K562 (cell line): ENCODE results near the gene ZCCHC3. TPM values are rescaled to one million over a fixed set of nuclear protein-coding genes. Genes with fewer than 3 reads are reported as not detected.

ENCODE experiments used
- AFF1 ChIP-seq, 2 experiments: fragments of 450-650 bp; IDR thresholded peaks; 2 replicates each; pipeline ENCODE4 v1.6.1; 2018; ENCODE audit warnings: mild to moderate bottlenecking in 2 of 2, low read depth in 1 of 2; ENCODE audit not compliant: partially characterized antibody in 2 of 2
- ARNT ChIP-seq, 2 experiments: fragments of 450-650 bp; IDR thresholded peaks; 2 replicates each; pipeline ENCODE4 v1.6.1; 2016; ENCODE audit warnings: mild to moderate bottlenecking in 1 of 2
- E2F6 ChIP-seq, 2 experiments: IDR thresholded peaks; 2 replicates each; pipeline ENCODE4 v1.6.1; 2011; ENCODE audit warnings: borderline replicate concordance in 1 of 2, control low read depth in 1 of 2, low read depth in 1 of 2, low read length in 1 of 2, mild to moderate bottlenecking in 1 of 2, mixed read lengths in 1 of 2, moderate library complexity in 1 of 2; ENCODE audit not compliant: insufficient read depth in 1 of 2, insufficient read length in 1 of 2, poor library complexity in 1 of 2, severe bottlenecking in 1 of 2; ENCODE audit errors: extremely low read depth in 1 of 2
- FOXK2 ChIP-seq, 2 experiments: fragments of 450-650 bp; IDR thresholded peaks in 1 of 2; conservative IDR thresholded peaks in 1 of 2; 2 replicates each; pipeline ENCODE4 v1.6.1; 2016; ENCODE audit warnings: low read depth in 2 of 2, mild to moderate bottlenecking in 1 of 2
- PML ChIP-seq: IDR thresholded peaks from 2 replicates; pipeline ENCODE4 v1.6.1; 2012; ENCODE audit warnings: low read length, inconsistent platforms
- ZBED1 ChIP-seq: IDR thresholded peaks from 2 replicates; pipeline ENCODE4 v1.6.1; 2014
- ZNF197 ChIP-seq: fragments of 200-800 bp; sonication (Bioruptor generic); IDR thresholded peaks from 2 replicates; pipeline ENCODE4 v1.6.1; 2016; ENCODE audit warnings: low read depth, missing genetic modification characterization, missing compliant biosample characterization
- polyA plus RNA-seq, 8 experiments: library from polyadenylated mRNA; depleted of rRNA in 4 of 8; stranded (reverse) in 5 of 8; unstranded in 3 of 8; fragments of >200 nt; fragmentation: Nextera tagmentation in 2 of 8; fragmentation: Illumina TruSeq in 1 of 8; extraction: Ambion mirVana in 2 of 8; extraction: Trizol in 1 of 8; gene quantifications; 2 replicates each; pipeline versions ENCODE4 v1.2.1 to v1.2.3, GENCODE V29; 2011 to 2014; ENCODE audit warnings: inconsistent platforms in 1 of 8, missing spikeins in 1 of 8
- total RNA-seq, 7 experiments: library from RNA; depleted of rRNA in 6 of 7; stranded (reverse); fragments of >200 nt in 6 of 7; fragmentation: Illumina TruSeq in 2 of 7; extraction: Trizol in 2 of 7; gene quantifications; 2 replicates each; pipeline versions ENCODE4 v1.2.1 to v1.2.3, GENCODE V29; 2011 to 2021; ENCODE audit warnings: low replicate concordance in 1 of 7
- TF ChIP-seq, protein P1 (sequence below): sonication (generic); formaldehyde crosslinking; IDR thresholded peaks from 2 replicates; pipeline ENCODE4 v1.8.1; 2023; ENCODE audit warnings: mild to moderate bottlenecking, missing genetic modification reagents, moderate library complexity
- TF ChIP-seq, protein P2 (sequence below): IDR thresholded peaks from 3 replicates; pipeline ENCODE4 v1.6.1; 2011; ENCODE audit warnings: borderline replicate concordance, mild to moderate bottlenecking; ENCODE audit not compliant: insufficient read length, insufficient read depth
- TF ChIP-seq, protein P3 (sequence below): fragments of 450-650 bp; IDR thresholded peaks from 2 replicates; pipeline ENCODE4 v1.6.1; 2016; ENCODE audit warnings: borderline replicate concordance
- TF ChIP-seq, protein P4 (sequence below), 2 experiments: fragments of 150-350 bp in 1 of 2; IDR thresholded peaks; 2 replicates each; pipeline ENCODE4 v1.6.1; 2012 to 2016; ENCODE audit warnings: low read depth in 2 of 2, low read length in 2 of 2, mild to moderate bottlenecking in 1 of 2, moderate library complexity in 1 of 2

The ZCCHC3 gene
- total and polyA plus RNA-seq, 9 of the 15 experiments (the other 6 are each of a cell fraction or from before 2014, with no cell fraction given), result 2.8 to 23.3 (median 16.5) TPM

DNA sequence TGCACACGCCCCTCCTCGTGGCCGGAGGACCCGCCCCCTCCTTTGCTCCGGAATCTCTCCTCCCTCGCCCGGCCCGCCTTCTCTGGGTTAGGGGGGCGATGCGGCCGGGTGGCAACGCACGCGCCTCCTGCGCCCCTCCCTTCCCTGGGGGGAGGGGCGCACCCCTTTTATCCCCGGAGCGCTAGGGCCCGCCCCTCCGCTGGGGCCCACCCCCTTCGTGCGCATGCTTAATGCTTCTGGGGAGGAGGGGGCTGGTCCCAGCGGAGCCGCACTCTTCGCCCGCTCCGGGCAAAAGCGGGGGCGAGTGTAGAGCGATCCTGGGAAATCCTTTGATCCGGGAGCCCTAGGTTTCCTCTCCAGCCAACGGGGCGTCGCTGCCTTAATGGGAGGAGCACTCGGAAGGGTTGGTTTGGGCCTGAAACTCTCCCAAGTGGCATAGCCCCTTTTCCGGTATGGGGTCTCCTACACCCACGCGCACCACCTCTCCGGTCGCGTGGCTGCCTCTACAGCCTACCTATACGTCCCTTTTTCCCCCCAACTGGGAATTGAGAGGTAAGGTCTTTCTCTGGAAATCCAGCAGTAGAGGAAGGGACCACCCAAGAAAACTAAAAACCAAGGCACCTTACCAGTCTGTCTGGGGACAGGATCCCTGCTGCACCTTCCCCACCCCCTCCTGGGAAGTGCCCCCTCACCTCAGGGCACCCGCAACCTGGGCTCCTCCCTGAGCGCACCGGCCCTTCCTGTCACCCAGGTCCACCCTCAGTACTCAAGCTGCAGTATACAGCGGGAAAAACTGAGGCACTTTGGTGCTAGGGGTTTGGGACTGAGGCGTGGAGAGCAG, 30.0 kb downstream of the ZCCHC3 start (continued):
- TF ChIP-seq ZNF197 (CRISPR knock-in tag) (no peak), ZBED1 (no peak), PML (no peak), FOXK2 (conservative IDR thresholded peaks at IDR 0.05 in 1 of 2, IDR thresholded peaks at IDR 0.05 in 1 of 2; ENCODE audit: low read depth in 2 of 2) (no peak), AFF1 (IDR thresholded peaks at IDR 0.05; ENCODE audit: low read depth in 1 of 2, partially characterized antibody in 2 of 2) (no peak), ARNT (IDR thresholded peaks at IDR 0.05) (no peak), E2F6 (IDR thresholded peaks at IDR 0.05; ENCODE audit: borderline replicate concordance in 1 of 2, extremely low read depth in 1 of 2, insufficient read depth in 1 of 2, insufficient read length in 1 of 2, low read depth in 1 of 2, low read length in 1 of 2, poor library complexity in 1 of 2, severe bottlenecking in 1 of 2) (peak in 1 of 2 experiments; percentile 71)
- TF ChIP-seq, protein P1, sequence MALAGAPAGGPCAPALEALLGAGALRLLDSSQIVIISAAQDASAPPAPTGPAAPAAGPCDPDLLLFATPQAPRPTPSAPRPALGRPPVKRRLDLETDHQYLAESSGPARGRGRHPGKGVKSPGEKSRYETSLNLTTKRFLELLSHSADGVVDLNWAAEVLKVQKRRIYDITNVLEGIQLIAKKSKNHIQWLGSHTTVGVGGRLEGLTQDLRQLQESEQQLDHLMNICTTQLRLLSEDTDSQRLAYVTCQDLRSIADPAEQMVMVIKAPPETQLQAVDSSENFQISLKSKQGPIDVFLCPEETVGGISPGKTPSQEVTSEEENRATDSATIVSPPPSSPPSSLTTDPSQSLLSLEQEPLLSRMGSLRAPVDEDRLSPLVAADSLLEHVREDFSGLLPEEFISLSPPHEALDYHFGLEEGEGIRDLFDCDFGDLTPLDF, result no peak
- TF ChIP-seq, protein P2, sequence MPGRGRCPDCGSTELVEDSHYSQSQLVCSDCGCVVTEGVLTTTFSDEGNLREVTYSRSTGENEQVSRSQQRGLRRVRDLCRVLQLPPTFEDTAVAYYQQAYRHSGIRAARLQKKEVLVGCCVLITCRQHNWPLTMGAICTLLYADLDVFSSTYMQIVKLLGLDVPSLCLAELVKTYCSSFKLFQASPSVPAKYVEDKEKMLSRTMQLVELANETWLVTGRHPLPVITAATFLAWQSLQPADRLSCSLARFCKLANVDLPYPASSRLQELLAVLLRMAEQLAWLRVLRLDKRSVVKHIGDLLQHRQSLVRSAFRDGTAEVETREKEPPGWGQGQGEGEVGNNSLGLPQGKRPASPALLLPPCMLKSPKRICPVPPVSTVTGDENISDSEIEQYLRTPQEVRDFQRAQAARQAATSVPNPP, result no peak
- TF ChIP-seq, protein P3, sequence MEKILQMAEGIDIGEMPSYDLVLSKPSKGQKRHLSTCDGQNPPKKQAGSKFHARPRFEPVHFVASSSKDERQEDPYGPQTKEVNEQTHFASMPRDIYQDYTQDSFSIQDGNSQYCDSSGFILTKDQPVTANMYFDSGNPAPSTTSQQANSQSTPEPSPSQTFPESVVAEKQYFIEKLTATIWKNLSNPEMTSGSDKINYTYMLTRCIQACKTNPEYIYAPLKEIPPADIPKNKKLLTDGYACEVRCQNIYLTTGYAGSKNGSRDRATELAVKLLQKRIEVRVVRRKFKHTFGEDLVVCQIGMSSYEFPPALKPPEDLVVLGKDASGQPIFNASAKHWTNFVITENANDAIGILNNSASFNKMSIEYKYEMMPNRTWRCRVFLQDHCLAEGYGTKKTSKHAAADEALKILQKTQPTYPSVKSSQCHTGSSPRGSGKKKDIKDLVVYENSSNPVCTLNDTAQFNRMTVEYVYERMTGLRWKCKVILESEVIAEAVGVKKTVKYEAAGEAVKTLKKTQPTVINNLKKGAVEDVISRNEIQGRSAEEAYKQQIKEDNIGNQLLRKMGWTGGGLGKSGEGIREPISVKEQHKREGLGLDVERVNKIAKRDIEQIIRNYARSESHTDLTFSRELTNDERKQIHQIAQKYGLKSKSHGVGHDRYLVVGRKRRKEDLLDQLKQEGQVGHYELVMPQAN, result no peak
- TF ChIP-seq, protein P4, sequence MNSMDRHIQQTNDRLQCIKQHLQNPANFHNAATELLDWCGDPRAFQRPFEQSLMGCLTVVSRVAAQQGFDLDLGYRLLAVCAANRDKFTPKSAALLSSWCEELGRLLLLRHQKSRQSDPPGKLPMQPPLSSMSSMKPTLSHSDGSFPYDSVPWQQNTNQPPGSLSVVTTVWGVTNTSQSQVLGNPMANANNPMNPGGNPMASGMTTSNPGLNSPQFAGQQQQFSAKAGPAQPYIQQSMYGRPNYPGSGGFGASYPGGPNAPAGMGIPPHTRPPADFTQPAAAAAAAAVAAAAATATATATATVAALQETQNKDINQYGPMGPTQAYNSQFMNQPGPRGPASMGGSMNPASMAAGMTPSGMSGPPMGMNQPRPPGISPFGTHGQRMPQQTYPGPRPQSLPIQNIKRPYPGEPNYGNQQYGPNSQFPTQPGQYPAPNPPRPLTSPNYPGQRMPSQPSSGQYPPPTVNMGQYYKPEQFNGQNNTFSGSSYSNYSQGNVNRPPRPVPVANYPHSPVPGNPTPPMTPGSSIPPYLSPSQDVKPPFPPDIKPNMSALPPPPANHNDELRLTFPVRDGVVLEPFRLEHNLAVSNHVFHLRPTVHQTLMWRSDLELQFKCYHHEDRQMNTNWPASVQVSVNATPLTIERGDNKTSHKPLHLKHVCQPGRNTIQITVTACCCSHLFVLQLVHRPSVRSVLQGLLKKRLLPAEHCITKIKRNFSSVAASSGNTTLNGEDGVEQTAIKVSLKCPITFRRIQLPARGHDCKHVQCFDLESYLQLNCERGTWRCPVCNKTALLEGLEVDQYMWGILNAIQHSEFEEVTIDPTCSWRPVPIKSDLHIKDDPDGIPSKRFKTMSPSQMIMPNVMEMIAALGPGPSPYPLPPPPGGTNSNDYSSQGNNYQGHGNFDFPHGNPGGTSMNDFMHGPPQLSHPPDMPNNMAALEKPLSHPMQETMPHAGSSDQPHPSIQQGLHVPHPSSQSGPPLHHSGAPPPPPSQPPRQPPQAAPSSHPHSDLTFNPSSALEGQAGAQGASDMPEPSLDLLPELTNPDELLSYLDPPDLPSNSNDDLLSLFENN (IDR thresholded peaks at IDR 0.05; ENCODE audit: low read depth in 2 of 2, low read length in 2 of 2), result no peak
